ENCODE measurements around the gene ZNF286A. TPM values are rescaled to one million over a fixed set of nuclear protein-coding genes. Genes with fewer than 3 reads are reported as not detected.
"Not testable (repeated sequence)": the region's sequence is repeated elsewhere in the genome, so short reads cannot be mapped to it uniquely, and the experiment has no call there.

Gene ZNF286A
- total RNA-seq, 1 donor from 2014 or later: 11.2 TPM

- intact Hi-C loops (cut with DNase I): no loop called here
- H3K27ac ChIP-seq: no peak overlapping the region
- DNase-seq: no peak
- H3K36me3 ChIP-seq: no peaks in the 10 kb centered on the region
- ATAC-seq: no peak
- no peaks in the 10 kb centered on the region for H3K4me1 ChIP-seq
- TF ChIP-seq, protein P1, sequence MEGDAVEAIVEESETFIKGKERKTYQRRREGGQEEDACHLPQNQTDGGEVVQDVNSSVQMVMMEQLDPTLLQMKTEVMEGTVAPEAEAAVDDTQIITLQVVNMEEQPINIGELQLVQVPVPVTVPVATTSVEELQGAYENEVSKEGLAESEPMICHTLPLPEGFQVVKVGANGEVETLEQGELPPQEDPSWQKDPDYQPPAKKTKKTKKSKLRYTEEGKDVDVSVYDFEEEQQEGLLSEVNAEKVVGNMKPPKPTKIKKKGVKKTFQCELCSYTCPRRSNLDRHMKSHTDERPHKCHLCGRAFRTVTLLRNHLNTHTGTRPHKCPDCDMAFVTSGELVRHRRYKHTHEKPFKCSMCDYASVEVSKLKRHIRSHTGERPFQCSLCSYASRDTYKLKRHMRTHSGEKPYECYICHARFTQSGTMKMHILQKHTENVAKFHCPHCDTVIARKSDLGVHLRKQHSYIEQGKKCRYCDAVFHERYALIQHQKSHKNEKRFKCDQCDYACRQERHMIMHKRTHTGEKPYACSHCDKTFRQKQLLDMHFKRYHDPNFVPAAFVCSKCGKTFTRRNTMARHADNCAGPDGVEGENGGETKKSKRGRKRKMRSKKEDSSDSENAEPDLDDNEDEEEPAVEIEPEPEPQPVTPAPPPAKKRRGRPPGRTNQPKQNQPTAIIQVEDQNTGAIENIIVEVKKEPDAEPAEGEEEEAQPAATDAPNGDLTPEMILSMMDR (IDR thresholded peaks at IDR 0.05): no peak
- no peak overlapping the region for H3K4me3 ChIP-seq
- H3K9me3 ChIP-seq: no peaks in the 10 kb centered on the region
- no peaks in the 10 kb centered on the region for H3K27me3 ChIP-seq (ENCODE audit: low read depth)
Measured at GRCh38 chr17:15738066-15738465, 38.5 kb downstream of the ZNF286A start.

GRCh38 chr17:15739259-15739658, 39.7 kb downstream of the ZNF286A start:
- H3K27me3 ChIP-seq (ENCODE audit: low read depth); intact Hi-C loops (cut with DNase I); DNase-seq; H3K27ac ChIP-seq; H3K4me1 ChIP-seq; H3K36me3 ChIP-seq; H3K9me3 ChIP-seq; ATAC-seq; H3K4me3 ChIP-seq: not testable (repeated sequence)

DNA sequence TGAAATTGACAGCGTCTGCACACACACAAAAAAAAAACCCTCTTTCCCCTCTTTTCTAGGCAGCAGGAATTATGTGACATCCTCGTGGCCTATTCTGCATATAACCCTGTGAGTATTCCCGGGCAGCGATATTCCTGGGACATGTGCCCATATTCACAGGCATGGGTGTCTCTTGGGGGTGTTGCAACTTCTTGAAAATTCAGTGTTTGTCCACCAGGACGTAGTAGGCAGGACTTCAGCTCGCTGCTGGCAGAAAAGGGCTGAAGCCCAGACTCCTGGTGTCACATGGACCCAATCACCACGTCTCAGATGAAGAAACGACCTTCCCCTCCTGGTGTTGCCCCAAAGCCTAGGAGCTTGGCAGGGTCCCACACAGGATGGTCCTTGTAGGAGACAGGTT, 40.5 kb downstream of the ZNF286A start:
- H3K27ac ChIP-seq; intact Hi-C loops (cut with DNase I); H3K27me3 ChIP-seq (ENCODE audit: low read depth); ATAC-seq; H3K9me3 ChIP-seq; H3K4me1 ChIP-seq; H3K36me3 ChIP-seq; H3K4me3 ChIP-seq; DNase-seq: not testable (repeated sequence)

GRCh38 chr17:15740570-15741120, 41.1 kb downstream of the ZNF286A start:
- ATAC-seq (no peak), DNase-seq (no peak)
- H3K27ac ChIP-seq: no peak overlapping the region
- no peak overlapping the region for H3K4me3 ChIP-seq
- TF ChIP-seq, protein P1 (IDR thresholded peaks at IDR 0.05): no peak
- no peaks in the 10 kb centered on the region for H3K36me3 ChIP-seq
- intact Hi-C loops (cut with DNase I): no loop called here
- no peaks in the 10 kb centered on the region for H3K9me3 ChIP-seq
- no peaks in the 10 kb centered on the region for H3K27me3 ChIP-seq (ENCODE audit: low read depth)
- no peaks in the 10 kb centered on the region for H3K4me1 ChIP-seq

DNA sequence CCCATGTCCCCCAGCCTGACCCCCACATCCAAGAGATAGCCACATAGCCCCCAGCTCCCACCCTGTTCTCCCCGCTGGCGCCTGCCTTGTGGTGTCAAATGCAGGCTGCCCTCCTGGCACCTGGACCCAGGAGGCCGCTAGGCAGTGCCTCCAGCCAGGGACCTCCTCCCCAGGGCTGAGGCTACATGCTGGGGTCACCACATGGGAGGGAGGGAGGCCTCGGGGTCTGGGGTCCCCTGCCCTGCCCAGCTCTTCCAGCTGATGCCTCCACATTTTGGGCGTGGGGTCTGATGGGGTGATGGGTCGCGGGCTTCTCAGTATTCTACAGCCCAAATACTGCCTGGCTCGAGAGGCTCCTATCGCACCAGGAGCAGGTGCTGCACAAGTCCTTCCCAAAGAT, 42.1 kb downstream of the ZNF286A start:
- no peaks in the 10 kb centered on the region for H3K4me1 ChIP-seq
- no peak overlapping the region for H3K27ac ChIP-seq
- H3K36me3 ChIP-seq: no peaks in the 10 kb centered on the region
- ATAC-seq (no peak), DNase-seq (no peak)
- TF ChIP-seq, protein P1 (IDR thresholded peaks at IDR 0.05): no peak
- no peaks in the 10 kb centered on the region for H3K9me3 ChIP-seq
- H3K4me3 ChIP-seq: no peak overlapping the region
- intact Hi-C loops (cut with DNase I): no loop called here
- no peaks in the 10 kb centered on the region for H3K27me3 ChIP-seq (ENCODE audit: low read depth)

- Histone ChIP-seq H3K27ac (no peak overlapping the region), H3K36me3 (no peaks in the 10 kb centered on the region), H3K9me3 (no peaks in the 10 kb centered on the region), H3K27me3 (ENCODE audit: low read depth) (no peaks in the 10 kb centered on the region), H3K4me3 (no peak overlapping the region), H3K4me1 (no peaks in the 10 kb centered on the region)
- no peak for ATAC-seq
- intact Hi-C loops (cut with DNase I): no loop called here
- no peak for DNase-seq
- TF ChIP-seq, protein P1 (IDR thresholded peaks at IDR 0.05): no peak
Measured at GRCh38 chr17:15742051-15742795, 42.7 kb downstream of the ZNF286A start.

All from lower lobe of right lung (tissue), 2 donors.